GM18909 (cell line): ENCODE measurements around the gene GBE1.
A peak's percentile ranks its signal among the peaks of the same experiment; 100 is the strongest.
"Not testable (repeated sequence)": the region's sequence is repeated elsewhere in the genome, so short reads cannot be mapped to it uniquely, and the experiment has no call there.

Experiments
- ATAC-seq: cut with Tn5 transposase; IDR thresholded peaks from one replicate; pipeline ENCODE4 v1.9.1; 2021; ENCODE audit warnings: mild to moderate bottlenecking; ENCODE audit not compliant: unreplicated experiment, poor library complexity

Gene GBE1

DNA sequence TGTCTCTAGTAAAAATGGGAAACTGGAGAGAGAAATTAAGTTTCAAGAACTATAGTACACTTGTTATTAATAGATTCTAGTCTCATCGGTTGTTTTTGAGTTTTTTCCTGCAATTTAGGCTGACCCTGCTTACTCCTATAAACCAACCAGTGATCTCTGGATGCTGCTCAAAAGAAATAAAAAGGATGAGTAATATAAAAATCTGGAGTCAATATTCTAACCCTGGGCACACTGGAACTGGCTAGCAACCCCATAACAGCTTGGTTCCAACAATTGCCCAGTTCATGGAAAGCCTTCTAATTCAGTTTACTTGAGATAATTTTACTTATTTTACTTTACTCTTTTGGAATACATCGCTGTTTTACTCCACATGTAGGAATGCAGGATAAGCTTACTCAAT lies 211.6 kb downstream of the GBE1 start:
- no peak for ATAC-seq

DNA sequence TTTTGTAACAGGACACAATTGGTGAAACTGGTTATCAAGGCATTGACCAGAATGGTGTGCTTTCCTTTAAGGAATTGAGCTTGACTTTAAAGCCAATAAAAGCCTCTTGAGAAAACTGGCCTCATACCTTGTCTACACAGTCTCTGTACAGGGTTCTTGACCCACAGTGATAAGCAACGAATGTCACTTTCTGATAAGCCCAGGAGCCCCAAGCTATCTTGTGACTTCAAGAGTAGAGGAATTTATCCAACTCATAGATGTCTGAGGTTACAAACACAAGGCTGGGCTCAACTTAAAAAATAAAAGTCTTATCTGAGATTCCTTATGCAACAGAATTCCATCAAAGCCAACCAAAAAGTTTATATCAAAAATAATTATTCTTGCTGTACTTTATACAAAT lies 212.1 kb downstream of the GBE1 start:
- no peak for ATAC-seq

DNA sequence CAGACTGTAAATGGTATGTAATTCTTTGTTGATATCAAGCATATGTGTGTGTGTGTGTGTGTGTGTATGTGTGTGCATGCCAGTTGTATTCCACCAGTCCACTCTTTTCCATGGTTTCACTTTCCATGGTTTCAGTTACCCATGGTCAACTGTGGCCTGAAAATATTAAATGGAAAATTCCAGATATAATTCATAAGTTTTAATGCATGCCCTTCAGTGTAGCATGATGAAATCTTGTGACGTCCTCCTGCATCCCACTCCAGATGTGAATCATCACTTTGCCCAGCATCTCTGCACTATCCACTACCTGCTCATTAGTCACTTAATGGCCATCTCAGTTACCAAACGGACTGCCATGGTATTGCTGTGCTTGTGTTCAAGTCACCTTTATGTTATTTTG lies 215.9 kb downstream of the GBE1 start:
- ATAC-seq, result no peak

DNA sequence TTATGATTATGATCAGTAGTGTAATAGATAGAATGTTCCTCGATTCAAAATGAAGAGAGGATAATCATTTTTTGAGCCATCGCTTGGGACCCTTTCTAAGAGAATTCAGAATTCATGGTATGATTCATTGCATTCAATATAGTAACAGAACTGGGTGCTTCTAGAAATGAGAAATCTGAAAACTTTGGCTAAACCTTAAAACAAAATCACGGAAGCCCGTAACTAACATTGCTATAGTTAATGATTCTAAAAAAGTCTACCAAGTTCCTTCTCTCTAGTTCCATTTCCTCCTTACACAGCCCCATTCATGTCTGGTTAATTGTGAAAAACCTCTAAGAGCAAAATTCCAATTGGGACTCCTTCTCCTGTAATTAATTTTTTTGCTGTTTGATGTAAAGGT lies 217.1 kb downstream of the GBE1 start:
- peak; percentile 62 for ATAC-seq

DNA sequence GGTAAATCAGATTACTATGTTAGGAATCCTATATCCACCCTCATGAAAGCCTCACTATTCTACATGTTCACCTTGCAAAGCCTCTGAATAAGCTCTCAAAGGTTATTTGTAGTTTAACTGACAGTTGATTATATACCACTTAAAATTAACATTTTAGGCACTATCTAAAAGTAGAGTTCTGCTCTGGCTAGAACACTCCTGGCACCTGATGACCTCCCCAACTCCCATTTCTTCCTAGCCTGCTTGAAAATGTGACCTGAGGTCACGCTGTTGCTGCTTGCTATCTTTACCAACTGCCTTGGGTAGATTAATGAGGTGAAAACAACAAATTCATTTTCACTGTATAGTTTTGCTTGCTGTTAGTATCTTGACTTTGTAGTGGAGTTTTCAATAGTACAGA lies 220.7 kb downstream of the GBE1 start:
- ATAC-seq, result no peak

DNA sequence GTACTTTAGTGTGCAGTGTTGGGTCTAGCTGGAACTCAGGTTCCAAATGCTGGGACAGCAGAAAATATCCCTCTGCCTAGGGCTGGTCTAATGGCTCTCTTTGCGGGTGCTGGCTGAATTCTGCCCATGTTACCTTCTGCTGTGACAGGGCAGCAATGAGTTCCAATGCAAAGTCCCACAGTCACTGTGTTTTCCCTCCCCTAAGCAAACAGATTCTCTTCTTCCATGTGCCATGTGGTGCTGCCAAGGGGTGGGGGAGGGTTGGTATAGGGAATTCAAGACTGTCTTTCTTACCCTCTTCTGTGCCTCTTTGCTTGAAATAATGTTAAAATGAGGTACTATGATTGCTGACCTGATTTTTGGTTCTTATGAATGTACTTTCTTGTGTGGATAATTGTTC lies 229.6 kb downstream of the GBE1 start:
- ATAC-seq, result no peak

DNA sequence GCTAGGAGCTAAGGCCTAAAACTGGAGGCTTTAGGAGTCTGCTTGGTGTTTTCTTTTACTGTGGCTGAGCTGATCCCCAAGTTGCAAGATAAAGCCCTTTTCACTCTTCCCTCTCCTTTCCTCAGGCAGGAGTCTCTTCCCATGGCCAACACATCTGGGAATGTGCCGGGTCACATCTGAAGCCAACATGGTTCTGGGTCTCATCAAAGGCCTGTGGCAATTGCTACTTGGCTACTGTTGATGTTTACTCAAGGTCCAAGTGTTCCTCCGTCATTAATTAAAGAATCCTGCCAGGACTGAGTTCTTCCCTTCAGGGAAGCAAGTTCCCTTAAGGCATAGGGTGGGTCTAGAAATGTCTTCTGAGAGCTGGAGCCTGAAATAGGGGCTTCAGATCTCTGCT lies 230.2 kb downstream of the GBE1 start:
- ATAC-seq, result no peak

DNA sequence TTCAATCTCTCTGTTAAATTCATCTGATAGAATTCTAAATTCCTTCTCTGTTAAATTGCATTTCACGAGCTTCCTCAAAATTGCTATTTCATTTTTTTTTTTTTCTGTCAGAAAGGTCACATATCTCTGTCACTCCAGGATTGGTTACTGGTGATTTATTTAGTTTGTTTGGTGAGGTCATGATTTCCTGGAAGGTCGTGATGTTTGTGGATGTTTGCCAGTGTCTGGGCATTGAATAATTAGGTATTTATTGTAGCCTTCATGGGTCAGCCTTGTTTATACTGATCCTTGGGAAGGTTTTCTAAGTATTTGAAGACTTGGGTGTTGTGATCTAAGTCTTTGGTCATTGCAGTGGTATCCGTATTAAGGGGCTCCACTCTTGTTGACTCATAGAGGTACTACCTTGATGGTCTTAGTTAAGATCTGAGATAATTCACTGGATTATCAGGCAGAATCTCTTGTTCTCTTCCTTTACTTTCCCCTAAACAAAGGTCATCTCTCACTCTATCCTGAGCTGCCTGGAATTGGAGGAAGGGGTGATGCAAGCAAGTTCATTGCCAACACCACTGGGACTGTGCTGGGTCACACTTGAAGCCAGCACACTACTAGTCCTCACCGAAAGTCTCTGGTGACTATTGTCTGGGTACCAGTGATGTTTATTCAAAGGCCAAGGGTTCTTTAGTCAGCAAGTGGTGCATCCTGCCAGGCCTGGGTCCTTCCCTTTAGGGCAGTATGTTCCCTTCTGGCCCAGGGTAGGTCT lies 231.1 kb downstream of the GBE1 start:
- no peak for ATAC-seq

DNA sequence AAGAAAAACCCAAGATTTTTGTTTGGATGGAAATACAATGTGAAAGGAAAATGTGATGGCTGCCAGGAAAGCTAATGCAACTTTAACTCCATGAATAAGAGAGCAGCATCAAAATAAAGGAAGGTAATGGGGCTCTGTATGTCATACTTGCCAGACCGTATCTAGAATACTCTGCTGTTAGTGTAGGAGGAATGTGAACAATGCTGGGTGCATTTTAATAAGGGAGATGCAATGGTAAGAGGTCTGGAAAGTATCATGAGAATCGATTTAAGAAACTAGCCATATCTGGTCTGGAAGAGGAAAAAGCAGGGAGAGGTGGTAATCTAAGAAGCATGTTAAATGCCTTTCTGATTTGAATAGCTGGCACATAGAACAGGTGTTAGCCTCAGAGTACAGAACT lies 239.6 kb downstream of the GBE1 start:
- ATAC-seq, result no peak

DNA sequence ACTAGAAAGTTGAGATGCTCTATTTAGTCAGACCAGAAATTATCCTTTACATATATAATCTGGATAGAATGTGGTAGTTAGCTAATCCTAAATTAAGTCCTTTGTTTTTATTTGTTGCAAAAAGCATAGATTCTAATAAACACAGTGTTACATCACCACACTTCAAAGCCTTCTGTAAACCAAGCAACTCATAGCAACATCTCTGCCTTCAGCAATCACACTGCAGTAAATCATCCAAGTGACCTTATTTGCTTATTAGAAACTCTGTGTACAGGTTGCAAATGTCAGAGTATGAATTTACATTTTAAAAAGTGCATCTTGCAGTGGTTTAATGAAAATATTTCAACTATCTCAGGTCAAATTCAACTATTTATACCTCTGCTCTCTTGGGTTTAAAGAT lies 242.5 kb downstream of the GBE1 start:
- ATAC-seq, result no peak

DNA sequence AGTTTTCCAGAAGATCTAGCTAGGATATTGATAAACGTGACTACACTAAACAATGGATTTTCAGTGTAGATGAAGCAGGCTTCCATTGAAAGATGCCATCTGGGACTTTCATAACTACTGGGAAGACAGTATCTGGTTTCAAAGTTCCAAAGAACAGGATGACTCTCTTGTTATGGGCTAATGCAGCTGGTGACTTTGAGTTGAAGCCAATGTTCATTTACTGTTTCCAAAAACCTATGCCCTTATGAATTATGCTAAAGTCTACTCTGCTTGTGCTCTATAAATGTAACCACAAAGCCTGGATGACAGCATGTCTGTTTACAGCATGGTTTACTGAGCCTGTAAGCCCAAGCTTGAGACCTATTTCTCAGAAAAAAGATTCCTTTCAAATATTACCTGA lies 245.4 kb downstream of the GBE1 start:
- no peak for ATAC-seq

DNA sequence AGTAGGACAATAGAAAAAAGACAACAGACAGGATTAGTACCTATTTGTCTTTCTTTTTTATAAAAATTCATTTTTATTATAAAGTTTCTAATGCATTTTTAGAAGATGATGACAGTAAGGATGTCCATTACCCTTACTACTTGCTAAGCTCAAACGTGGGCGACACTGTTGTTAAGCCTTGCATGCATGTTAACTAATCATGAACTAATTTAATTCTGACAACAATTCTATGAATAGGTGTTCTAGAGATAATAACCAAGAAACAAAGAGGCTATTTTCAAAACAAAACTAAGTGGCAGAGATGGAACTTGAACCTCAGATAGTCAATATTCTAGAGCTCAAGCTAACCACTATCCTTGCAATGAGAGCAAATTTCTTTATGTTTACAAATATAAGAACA lies 247.9 kb downstream of the GBE1 start:
- ATAC-seq, result no peak

DNA sequence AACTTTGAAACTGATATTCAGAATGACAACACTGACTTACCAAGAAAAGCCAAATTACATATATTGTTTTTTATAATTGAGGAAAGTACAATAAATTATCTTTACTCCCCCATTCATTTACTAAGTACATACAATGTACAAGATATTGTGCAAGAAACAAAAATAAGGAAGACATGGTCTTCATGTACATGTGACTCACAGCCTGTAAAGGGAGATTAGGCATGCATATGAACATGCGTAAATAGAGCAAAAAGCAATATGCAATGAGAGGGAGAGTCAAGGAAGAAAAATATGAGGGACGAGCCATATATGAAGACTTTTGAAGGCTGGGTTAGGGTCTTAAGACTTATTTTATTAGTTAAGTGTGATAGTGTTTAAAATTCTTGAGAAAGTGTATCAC lies 258.4 kb downstream of the GBE1 start:
- ATAC-seq, result no peak

DNA sequence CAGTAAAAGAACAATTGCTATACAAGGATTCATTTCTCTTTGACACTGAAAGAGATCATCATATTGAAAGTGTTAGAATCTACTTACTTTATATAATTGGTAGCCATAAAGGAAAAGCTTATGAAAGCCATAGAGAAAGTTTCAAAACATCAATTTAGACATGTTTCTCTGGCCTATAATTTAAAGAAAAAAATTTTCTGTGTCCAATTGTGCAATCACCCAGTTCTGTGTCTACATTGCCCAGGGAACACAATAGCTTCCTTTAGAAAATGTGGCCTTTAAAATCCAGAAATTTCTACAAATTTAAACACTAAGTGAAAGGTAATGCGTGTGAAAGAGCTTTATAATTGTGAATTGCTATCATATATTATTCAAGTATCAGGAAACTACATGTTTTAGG lies 259.2 kb downstream of the GBE1 start:
- no peak for ATAC-seq

DNA sequence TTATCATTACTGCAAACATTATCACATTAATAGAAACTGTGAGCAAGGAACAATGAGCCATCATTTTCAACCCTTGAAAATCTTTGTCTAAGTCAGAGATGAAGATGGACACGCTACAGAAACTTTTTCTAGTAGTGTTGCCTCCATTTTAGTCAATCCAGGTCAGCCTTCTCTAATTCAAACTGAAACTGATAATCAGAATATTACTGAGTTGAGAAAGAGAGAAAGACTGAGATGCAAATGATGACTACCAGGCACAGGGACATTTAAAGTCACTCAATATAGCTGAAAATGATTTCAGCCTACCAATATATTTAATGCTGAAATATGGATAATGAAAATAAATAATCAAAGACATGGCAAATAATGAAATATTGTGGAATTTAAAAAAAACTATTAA lies 261.4 kb downstream of the GBE1 start:
- peak; percentile 65 for ATAC-seq

DNA sequence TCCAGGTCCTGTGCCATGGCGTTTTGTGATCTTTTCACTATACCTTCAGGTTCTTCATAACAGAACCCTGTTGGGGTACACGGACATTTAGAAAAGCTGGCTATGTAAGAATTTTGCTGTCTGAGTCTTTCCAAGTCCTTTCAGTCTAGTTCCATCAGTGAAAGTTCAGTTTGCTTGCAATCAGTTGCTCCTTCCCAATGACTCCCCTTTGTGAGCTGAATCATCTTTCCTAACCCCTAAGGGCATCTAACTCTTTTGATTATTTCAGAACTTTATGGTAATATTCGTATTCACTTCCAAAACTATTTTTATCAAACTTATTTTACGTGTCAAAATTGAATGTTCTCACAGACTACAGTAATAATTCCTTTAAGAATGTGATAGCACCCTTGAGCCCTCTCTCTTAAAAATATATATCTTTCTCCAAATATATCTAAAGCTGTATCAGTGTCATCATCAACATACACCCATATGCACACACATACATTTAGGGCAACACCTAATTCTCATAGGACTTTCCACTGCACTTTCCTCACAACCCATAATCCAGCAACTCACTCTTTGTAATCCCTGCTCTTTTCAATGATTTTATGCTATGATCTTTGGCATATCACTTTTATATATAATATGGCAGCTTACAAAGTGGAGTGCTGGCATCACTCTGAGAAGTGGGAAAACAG lies 263.7 kb downstream of the GBE1 start:
- no peak for ATAC-seq

DNA sequence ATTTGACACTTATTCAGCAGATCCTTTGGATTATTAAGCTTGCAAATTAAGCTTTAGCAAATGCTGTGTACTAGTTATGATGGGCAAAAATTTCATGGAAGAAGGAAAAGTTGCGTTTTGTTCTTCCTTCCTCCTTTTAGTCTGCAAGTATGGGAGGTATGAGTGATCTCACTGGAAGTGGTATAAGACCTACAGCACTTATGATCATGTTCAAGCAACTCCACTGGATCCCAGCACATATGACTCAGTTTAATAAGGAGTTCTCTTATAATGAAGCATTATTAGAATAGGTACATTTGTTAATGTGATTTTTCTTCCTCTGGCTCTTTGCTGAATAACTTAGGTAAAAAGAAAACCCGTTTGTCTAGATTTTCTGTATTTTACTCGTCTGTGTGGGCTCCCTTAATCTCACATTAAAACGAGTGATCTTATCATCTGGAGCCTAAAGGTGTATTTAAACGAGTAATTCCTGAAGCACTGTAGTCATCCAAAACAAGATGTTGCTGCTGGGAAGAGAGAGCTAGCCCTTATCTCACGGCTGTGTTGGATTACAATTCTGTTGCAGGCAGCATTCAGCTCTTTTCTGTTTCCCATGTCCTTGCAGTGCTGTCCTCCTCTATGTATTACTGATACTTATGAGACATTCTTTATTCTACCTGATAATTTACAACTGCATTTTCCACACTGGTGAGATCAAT lies 264.9 kb downstream of the GBE1 start:
- no peak for ATAC-seq

DNA sequence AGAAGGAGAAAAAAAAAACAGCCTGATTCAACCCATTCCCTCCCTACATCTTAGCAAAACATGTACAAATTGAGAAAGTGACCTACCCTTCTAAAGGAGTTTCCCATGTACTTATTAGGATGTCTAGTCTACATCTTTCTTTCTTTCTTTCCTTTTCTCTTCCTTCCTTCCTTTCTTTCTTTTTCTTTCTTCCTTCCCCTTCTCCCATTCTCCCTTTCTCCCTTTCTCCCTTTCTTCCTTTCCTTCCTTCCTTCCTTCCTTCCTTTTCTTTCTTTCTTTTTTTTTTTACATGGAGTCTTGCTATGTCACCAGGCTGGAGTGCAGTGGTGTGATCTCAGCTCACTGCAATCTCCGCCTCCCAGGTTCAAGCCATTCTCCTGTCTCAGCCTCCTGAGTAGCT lies 269.0 kb downstream of the GBE1 start:
- ATAC-seq, result not testable (repeated sequence)

DNA sequence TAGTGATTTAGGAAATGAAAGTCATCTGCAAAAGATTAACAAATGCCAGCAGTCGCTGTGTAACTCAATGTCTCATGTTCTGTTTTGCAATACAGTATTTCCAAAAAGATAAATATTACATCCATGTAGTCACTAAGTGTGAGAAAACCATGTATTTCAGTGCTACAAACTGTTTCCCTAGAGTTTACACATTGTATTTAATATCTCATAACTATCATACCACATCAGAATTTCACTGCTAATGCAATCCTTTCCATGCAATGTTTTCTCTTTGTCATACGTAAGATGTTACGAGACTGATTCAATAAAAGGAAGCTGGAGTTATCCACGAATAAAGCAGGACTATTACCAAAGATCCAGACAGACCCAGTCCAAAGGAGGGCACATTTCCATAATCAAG lies 269.4 kb downstream of the GBE1 start:
- no peak for ATAC-seq

DNA sequence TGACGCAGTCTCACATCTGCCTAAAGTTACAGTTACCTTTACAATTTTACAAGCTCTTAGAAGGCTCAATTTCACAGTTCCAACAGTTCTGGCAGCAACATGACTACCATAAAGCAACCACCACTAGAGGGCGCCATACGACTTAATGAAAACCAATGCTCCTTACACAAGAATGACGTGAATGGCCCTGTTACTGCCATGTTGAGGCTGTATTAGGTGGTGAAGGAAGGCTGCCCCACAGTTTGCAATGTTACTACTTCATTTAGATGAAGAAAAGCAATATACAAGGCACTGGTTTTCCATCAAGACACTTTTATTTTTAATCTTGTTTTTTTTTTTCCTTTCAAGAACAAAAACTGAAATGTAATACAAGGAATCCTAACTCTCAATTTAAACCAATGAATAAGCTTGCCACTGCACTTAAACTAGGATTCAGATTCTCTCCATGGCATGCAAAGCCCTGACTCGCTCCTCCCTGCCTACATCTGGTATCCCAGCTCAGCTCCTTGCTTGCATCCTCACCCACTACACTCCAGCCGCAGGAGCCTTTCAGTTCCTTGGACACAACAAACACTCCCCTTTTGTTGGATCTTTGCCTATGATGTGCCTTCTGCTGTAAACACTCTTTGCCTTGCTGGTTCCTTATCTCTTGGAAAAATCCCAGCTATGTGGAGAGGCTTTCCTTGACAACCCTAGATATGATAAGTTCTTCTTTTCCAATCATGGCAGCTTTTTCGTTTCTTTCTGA lies 270.7 kb downstream of the GBE1 start:
- ATAC-seq, result peak; percentile 98

DNA sequence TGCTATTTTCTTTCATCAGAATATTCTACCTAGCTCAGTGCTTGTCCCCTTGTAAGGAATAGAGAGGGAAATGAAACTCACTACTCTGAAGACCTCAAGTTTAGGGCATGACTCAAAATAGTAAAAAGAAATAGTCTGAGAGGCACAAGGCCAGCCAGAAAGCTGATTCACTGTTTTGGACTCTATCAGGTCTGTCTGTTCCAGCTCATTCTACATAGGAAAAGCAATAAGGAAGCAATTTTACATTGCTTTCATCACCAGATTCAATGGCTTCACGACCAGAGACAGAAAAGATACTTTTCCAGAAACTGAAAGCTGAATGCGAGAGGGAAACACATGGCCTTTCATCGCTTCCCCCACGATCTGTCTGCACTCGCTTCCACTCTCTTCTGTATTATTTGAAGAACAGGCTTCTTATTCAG lies 276.0 kb downstream of the GBE1 start:
- peak; percentile 98 for ATAC-seq
